ENCODE measurements around the gene GTF2F2. TPM values are rescaled to one million over a fixed set of nuclear protein-coding genes. Genes with fewer than 3 reads are reported as not detected.

The GTF2F2 gene
- total RNA-seq = 10 to 100 TPM; 19.9 to 25.6 TPM

GRCh38 chr13:45119991-45120864 is at the start of gene GTF2F2:
Gene GTF2F2, plus strand, starts transcription at chr13:45120510. Its CDS starts 146 bp downstream, at chr13:45120656.
- Mint-ChIP-seq H3K9me3 (ENCODE audit: low read depth) (no peaks in the 10 kb centered on the region), H3K27me3 (no peaks in the 10 kb centered on the region), H3K27ac (no peak within 1 kb of the TSS), H3K36me3 (ENCODE audit: low read depth) (no peaks in the 10 kb centered on the region), H3K4me3 (no peak within 1 kb of the TSS), H3K4me1 (peaks cover 5% of the 10 kb centered on the region)
- intact Hi-C loops (cut with DNase I, micrococcal nuclease) = loop anchor here (1.0 to 10.0 kb wide), 8 partner anchors 65 to 543 kb away; partner anchors contain the start of genes COG3 (in 1 of the 2), GPALPP1 (in 1 of the 2) and NUFIP1 (in 1 of the 2)
- DNase-seq (peak; percentile 90), ATAC-seq (peak; percentile 68)
- CTCF ChIA-PET = interaction anchor here (0.6 to 1.5 kb wide), 4 partner anchors 11 to 220 kb away, joined by 3 read pairs; partner anchors contain the start of gene TPT1
- POLR2A ChIA-PET = interaction anchor here (0.6 kb wide), 2 partner anchors 49 to 125 kb away, joined by 4 read pairs; no protein-coding TSS in a partner anchor

DNA sequence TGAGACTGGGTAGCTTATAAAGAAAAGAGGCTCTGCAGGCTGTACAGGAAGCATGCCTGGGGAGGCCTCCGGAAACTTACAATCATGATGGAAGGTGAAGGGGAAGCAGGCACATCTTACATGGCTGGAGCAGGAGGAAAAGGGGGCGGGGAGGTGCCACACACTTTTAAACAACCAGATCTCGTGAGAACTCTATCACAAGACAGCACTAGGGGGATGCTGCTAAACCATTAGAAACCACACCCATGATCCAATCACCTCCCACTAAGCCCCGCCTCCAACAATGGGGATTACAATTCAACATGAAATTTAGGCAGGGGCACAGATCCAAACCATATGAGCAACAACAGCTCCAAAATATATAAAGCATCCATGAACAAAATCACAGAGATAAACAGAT is 46.5 kb upstream of the GTF2F2 start:
- peaks cover 9% of the 10 kb centered on the region for H3K27me3 Mint-ChIP-seq
- H3K27ac Mint-ChIP-seq = no peak overlapping the region
- intact Hi-C loops (cut with DNase I, micrococcal nuclease) = no loop called here
- H3K9me3 Mint-ChIP-seq (ENCODE audit: low read depth) = no peaks in the 10 kb centered on the region
- H3K4me3 Mint-ChIP-seq = no peak overlapping the region
- no peaks in the 10 kb centered on the region for H3K36me3 Mint-ChIP-seq (ENCODE audit: low read depth)
- H3K4me1 Mint-ChIP-seq = no peaks in the 10 kb centered on the region
- no peak for DNase-seq
- POLR2A ChIA-PET = no interaction called here
- CTCF ChIA-PET = no interaction called here
- ATAC-seq = no peak

- Mint-ChIP-seq H3K36me3 (ENCODE audit: low read depth) (no peaks in the 10 kb centered on the region), H3K27me3 (peaks cover 6% of the 10 kb centered on the region), H3K4me1 (no peaks in the 10 kb centered on the region), H3K27ac (no peak overlapping the region), H3K4me3 (no peak overlapping the region), H3K9me3 (ENCODE audit: low read depth) (no peaks in the 10 kb centered on the region)
- DNase-seq (no peak), ATAC-seq (no peak)
- intact Hi-C loops (cut with DNase I, micrococcal nuclease) = no loop called here
- ChIA-PET CTCF (no interaction called here), POLR2A (no interaction called here)
These were observed 45.6 kb upstream of the GTF2F2 start for GRCh38 chr13:45074721-45075120.

DNA sequence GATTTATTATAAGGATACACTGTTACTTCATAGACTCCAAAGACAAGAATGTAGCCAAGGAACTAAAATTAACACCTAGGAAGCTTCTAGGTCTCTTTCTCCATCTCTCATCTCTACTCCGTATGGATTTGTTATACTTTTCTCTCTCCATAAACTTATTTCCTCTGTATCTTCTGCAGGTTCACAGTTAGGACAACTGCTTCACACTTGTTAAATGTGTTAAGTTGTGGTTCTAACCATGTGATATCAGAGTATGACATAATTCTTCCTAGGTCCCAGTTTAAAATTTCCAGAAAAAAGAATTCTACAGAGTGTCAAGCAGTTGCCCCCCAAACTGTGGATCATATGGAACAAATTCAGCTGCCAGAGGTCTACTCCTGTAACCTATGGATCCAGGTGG is 42.3 kb upstream of the GTF2F2 start:
- ChIA-PET CTCF (no interaction called here), POLR2A (no interaction called here)
- Mint-ChIP-seq H3K27ac (no peak overlapping the region), H3K4me1 (no peaks in the 10 kb centered on the region), H3K4me3 (no peak overlapping the region), H3K36me3 (ENCODE audit: low read depth) (no peaks in the 10 kb centered on the region), H3K27me3 (peaks cover 6% of the 10 kb centered on the region), H3K9me3 (ENCODE audit: low read depth) (no peaks in the 10 kb centered on the region)
- DNase-seq (no peak), ATAC-seq (no peak)
- intact Hi-C loops (cut with DNase I, micrococcal nuclease) = no loop called here

DNA sequence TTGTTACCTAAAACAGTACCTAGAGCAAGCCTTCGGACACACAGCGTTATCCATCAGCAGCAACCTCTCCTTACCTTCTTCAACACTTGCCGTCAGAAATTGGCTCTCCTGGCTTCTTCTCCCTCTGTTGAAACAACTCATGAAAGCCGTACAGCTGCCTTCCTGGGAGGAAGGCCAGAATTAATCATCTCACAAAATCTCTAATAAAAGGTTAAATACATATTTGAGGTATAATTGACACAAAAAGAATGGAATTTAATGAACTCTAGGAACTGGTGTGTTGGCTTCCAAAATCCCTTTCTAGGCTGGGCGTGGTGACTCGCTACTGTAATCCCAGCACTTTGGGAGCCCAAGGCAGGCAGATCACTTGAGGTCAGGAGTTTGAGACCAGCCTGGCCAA is 37.3 kb upstream of the GTF2F2 start:
- Mint-ChIP-seq H3K9me3 (ENCODE audit: low read depth) (no peaks in the 10 kb centered on the region), H3K4me3 (no peak overlapping the region), H3K27me3 (peaks cover 2% of the 10 kb centered on the region), H3K27ac (no peak overlapping the region), H3K4me1 (no peaks in the 10 kb centered on the region), H3K36me3 (ENCODE audit: low read depth) (no peaks in the 10 kb centered on the region)
- intact Hi-C loops (cut with DNase I, micrococcal nuclease) = no loop called here
- no peak for DNase-seq
- ChIA-PET CTCF (no interaction called here), POLR2A (no interaction called here)
- no peak for ATAC-seq

DNA sequence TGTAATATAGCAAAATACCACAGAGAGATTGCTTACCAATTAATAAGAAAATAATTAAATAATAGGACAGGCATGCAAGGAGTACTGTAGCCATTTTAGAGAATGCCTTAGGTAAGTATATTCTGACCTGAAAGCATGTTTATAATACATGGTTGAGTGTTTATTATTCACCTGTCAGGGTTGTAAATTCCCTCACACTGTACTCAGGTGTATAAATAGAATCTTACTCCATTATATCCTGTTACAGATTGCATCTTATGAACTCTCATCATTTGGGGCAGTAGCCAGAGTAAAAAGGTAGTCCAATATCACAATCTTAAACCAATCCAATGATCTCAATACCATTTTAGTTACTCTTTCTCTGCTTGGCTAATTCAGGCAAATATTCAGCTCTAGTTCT is 35.8 kb upstream of the GTF2F2 start:
- intact Hi-C loops (cut with DNase I, micrococcal nuclease) = no loop called here
- Mint-ChIP-seq H3K4me1 (no peaks in the 10 kb centered on the region), H3K36me3 (ENCODE audit: low read depth) (no peaks in the 10 kb centered on the region), H3K9me3 (ENCODE audit: low read depth) (no peaks in the 10 kb centered on the region), H3K27me3 (peaks cover 2% of the 10 kb centered on the region), H3K4me3 (no peak overlapping the region), H3K27ac (no peak overlapping the region)
- ATAC-seq (no peak), DNase-seq (no peak)
- ChIA-PET CTCF (interaction anchor here (0.6 kb wide), 1 partner anchor 371 kb away, joined by 3 read pairs; no protein-coding TSS in a partner anchor), POLR2A (no interaction called here)

DNA sequence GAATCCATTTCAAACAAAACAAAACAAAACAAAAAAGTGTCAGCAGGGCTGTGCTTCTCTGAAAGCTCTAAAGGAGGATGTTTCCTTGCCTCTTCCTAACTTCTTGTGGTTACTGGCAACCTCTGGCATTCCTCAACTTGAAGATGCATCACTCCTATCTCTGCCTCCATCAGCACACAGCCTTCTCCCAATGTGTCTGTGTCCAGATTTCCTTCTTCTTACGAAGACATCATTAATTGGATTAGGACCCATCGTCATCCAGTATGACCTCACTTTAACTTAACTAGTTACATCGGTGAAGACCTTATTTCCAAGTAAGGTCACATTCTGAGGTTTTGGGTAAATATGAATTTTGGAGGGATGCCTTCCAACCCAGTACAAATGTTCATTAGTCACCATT is 33.8 kb upstream of the GTF2F2 start:
- no peaks in the 10 kb centered on the region for H3K36me3 Mint-ChIP-seq (ENCODE audit: low read depth)
- H3K4me3 Mint-ChIP-seq = no peak overlapping the region
- H3K27ac Mint-ChIP-seq = no peak overlapping the region
- no peaks in the 10 kb centered on the region for H3K9me3 Mint-ChIP-seq (ENCODE audit: low read depth)
- DNase-seq (no peak), ATAC-seq (no peak)
- peaks cover 2% of the 10 kb centered on the region for H3K27me3 Mint-ChIP-seq
- CTCF ChIA-PET = no interaction called here
- POLR2A ChIA-PET = no interaction called here
- intact Hi-C loops (cut with DNase I, micrococcal nuclease) = no loop called here
- no peaks in the 10 kb centered on the region for H3K4me1 Mint-ChIP-seq

DNA sequence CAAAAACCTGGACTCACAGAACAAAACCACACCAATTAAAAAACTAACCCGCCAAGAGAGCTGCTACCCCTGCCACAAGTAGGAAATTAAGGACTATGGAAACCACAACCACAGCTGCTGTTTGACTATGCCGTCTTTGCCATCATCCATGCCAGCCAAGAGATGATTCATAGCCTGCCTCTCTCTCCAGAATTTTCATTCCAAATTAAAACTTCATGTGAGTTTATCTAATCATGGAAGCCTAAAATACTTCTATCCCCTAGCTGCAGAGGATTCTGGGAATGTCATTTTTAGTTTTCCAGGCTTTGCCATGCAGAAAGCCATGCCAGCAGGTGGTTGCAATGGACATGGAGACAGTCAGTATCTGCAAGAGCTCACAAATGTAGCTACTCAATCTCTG is 27.6 kb upstream of the GTF2F2 start:
- ChIA-PET POLR2A (no interaction called here), CTCF (interaction anchor here (0.7 kb wide), 1 partner anchor 21 kb away, joined by 3 read pairs; no protein-coding TSS in a partner anchor)
- H3K27ac Mint-ChIP-seq = no peak overlapping the region
- intact Hi-C loops (cut with DNase I, micrococcal nuclease) = no loop called here
- ATAC-seq = no peak
- peaks cover 4% of the 10 kb centered on the region for H3K27me3 Mint-ChIP-seq
- no peak for DNase-seq
- no peaks in the 10 kb centered on the region for H3K9me3 Mint-ChIP-seq (ENCODE audit: low read depth)
- H3K36me3 Mint-ChIP-seq (ENCODE audit: low read depth) = no peaks in the 10 kb centered on the region
- no peaks in the 10 kb centered on the region for H3K4me1 Mint-ChIP-seq
- no peak overlapping the region for H3K4me3 Mint-ChIP-seq

GRCh38 chr13:45100573-45101262 is 19.6 kb upstream of the GTF2F2 start:
- no peak overlapping the region for H3K4me3 Mint-ChIP-seq
- no peaks in the 10 kb centered on the region for H3K9me3 Mint-ChIP-seq (ENCODE audit: low read depth)
- H3K4me1 Mint-ChIP-seq = no peaks in the 10 kb centered on the region
- H3K36me3 Mint-ChIP-seq (ENCODE audit: low read depth) = no peaks in the 10 kb centered on the region
- ATAC-seq = no peak
- no peaks in the 10 kb centered on the region for H3K27me3 Mint-ChIP-seq
- POLR2A ChIA-PET = no interaction called here
- CTCF ChIA-PET = interaction anchor here (0.6 to 1.2 kb wide), 5 partner anchors 41 to 366 kb away, joined by 3 read pairs; no protein-coding TSS in a partner anchor
- DNase-seq = no peak
- intact Hi-C loops (cut with DNase I, micrococcal nuclease) = no loop called here
- H3K27ac Mint-ChIP-seq = no peak overlapping the region

GRCh38 chr13:45101327-45102018 is 18.8 kb upstream of the GTF2F2 start:
- intact Hi-C loops (cut with DNase I, micrococcal nuclease) = no loop called here
- ChIA-PET CTCF (interaction anchor here (0.6 to 1.2 kb wide), 6 partner anchors 36 to 366 kb away, joined by 3 read pairs; no protein-coding TSS in a partner anchor), POLR2A (no interaction called here)
- Mint-ChIP-seq H3K27me3 (peaks cover 3% of the 10 kb centered on the region), H3K4me3 (no peak overlapping the region), H3K4me1 (no peaks in the 10 kb centered on the region), H3K27ac (no peak overlapping the region), H3K36me3 (ENCODE audit: low read depth) (no peaks in the 10 kb centered on the region), H3K9me3 (ENCODE audit: low read depth) (no peaks in the 10 kb centered on the region)
- DNase-seq (no peak), ATAC-seq (no peak)

- Mint-ChIP-seq H3K4me3 (no peak overlapping the region), H3K4me1 (no peaks in the 10 kb centered on the region), H3K27me3 (peaks cover 5% of the 10 kb centered on the region), H3K36me3 (ENCODE audit: low read depth) (no peaks in the 10 kb centered on the region), H3K27ac (no peak overlapping the region), H3K9me3 (ENCODE audit: low read depth) (no peaks in the 10 kb centered on the region)
- POLR2A ChIA-PET = no interaction called here
- CTCF ChIA-PET = interaction anchor here (0.6 to 1.2 kb wide), 2 partner anchors 43 to 212 kb away, joined by 3 read pairs; no protein-coding TSS in a partner anchor
- no peak for ATAC-seq
- intact Hi-C loops (cut with DNase I, micrococcal nuclease) = no loop called here
- no peak for DNase-seq
These were observed 18.2 kb upstream of the GTF2F2 start for GRCh38 chr13:45102136-45102507.
